Frontal cortex (tissue), 4 donors: ENCODE results near the gene CDK6. TPM values are rescaled to one million over a fixed set of nuclear protein-coding genes. Genes with fewer than 3 reads are reported as not detected.
"Not testable (repeated sequence)": the region's sequence is repeated elsewhere in the genome, so short reads cannot be mapped to it uniquely, and the experiment has no call there.

Experiments
- DNase-seq, 2 donors: peaks; one replicate each; pipeline ENCODE4 v3.0.0; 2012; ENCODE audit warnings: low spot score in 2 of 2
- FAIRE-seq: peaks from 2 replicates; lab custom pipeline; 2012; peaks lifted over from hg19 to GRCh38; lab: Jason Lieb, UNC
- total RNA-seq: library from RNA; depleted of rRNA; stranded (reverse); fragments of >200 nt; gene quantifications from one replicate; pipeline ENCODE4 v1.2.3, GENCODE V29; 2014
- donor health status: control.
- donor health status: control.
- donor health status: control.

CDK6 gene
- total RNA-seq, 1 donor from 2014 or later: 10.2 TPM

- FAIRE-seq: no peak
- DNase-seq: no peak
Observed at GRCh38 chr7:92769394-92769699, 67.0 kb downstream of the CDK6 start.

DNA sequence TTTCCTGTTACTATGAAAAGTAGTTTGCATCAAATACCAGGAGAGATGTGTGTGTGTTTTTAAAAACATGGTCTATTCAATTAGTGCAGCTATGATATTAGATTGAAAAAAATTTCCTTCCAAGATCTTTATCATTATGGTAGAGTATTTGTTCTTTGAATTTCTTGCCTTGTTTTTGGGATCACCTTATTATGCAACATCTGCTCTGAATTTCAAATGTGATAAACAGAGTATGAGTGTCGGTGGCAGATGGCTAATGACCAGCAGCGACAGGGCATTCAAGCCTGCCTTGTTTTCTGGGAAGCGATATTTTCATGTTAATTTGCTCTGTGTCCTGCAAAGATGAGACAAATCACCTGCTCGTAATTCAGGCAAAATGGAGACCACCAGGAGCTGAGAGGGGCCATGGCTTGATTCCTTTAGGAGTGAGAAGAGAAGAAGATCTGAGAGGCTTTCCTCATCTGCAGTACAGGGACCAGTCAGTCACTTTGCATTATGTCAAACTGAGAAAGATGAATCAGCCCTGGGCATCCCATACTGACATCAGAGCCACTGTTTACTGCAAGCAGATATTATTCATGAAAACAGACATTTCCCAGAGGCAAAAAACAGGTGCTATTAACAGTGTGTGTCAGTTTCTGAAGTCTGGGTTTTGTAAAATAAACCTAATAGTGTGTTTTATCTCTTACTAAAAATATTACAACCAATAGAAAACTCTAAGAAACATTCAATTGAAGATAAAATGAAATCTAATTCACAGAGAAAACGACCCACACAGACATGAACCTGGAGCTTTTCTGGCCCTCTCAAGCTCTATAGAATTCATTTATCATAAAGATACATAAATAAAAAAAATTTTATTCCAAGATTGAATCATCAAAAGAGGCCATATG, 67.6 kb downstream of the CDK6 start:
- no peak for FAIRE-seq
- DNase-seq: no peak

DNA sequence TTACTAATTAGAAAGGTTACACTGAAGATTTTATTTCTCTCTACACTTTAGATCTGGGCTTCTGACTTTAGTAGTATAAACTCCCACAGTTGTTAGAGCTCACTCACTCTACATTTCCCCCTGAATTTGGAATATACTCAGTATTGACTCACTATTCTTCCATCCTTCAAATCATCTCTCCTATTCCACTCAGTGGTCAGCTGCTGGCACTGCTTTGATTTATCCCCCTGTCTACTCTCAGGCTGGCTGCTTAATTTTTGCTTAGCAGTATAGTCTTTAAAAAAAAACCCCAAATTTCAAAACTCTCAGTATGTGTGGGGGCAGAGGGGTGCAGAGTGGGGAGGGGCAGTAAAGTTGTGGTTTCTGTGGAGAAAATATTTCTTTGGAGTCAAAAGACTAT, 68.9 kb downstream of the CDK6 start:
- no peak for FAIRE-seq
- no peak for DNase-seq

- no peak for FAIRE-seq
- peak in 1 of 2 donors; percentile 12 for DNase-seq
Observed at GRCh38 chr7:92766461-92767003, 69.8 kb downstream of the CDK6 start.

- FAIRE-seq (no peak), DNase-seq (no peak)
Observed at GRCh38 chr7:92765725-92766124, 70.6 kb downstream of the CDK6 start.

DNA sequence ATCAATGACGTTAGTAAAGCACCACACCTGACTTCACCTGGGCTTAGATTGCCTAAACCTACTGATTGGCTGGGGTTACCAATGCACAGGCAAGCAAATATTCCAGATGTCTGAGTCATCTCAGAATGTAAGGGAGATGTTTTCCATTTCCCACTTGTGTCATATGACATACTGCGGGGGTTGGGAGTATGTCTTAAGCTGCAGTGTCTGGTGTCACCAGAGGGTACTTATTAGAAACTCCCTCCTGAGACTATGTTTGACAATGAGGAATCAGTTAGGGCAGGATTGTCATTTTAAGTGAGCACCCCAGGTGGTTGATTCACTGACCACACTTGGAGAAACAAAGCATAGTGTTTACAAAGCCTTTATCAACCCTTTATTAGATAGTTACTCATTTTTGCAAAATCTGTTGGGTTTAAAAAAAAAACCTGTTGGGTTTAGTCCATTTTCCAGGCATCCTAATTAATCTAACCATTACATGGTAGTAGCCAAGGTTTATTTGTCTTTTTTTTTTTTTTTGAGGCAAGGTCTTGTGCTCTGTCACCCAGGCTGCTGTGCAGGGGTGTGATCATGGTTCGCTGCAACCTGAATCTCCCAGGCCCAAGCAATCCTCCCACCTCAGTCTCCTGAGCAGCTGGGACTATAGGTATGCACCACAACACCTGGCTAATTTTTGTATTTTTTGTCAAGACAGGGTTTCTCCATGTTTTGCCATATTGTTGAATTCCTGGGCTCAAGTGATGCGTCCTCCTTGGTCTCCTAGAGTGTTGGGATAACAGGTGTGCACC, 72.5 kb downstream of the CDK6 start:
- no peak for DNase-seq
- FAIRE-seq: no peak

DNA sequence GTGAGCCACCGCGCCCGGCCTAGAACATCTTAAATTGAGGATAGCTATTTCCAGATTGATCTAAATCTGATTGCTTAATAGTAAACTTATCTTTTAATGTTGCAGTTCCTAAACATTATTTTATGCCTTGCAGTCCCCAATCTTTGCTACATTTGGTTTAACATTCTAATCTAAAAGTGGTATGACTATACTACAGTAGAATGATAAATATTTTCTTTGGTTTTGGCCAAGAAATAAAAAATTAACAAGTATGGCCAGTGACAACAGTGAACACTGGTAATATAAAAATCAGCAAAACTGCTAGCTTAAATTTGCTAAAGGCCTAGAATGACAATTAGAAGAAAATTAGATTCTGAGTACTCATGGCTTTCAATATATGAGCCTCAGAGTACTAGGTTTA, 73.5 kb downstream of the CDK6 start:
- no peak for FAIRE-seq
- DNase-seq: no peak

GRCh38 chr7:92761391-92762097, 74.8 kb downstream of the CDK6 start:
- DNase-seq (no peak), FAIRE-seq (peak; percentile 71)

- FAIRE-seq (no peak), DNase-seq (no peak)
Observed at GRCh38 chr7:92758796-92759431, 77.5 kb downstream of the CDK6 start.

GRCh38 chr7:92757311-92757910, 79.0 kb downstream of the CDK6 start:
- DNase-seq, FAIRE-seq: not testable (repeated sequence)

GRCh38 chr7:92755680-92756079, 80.7 kb downstream of the CDK6 start:
- no peak for DNase-seq
- no peak for FAIRE-seq

DNA sequence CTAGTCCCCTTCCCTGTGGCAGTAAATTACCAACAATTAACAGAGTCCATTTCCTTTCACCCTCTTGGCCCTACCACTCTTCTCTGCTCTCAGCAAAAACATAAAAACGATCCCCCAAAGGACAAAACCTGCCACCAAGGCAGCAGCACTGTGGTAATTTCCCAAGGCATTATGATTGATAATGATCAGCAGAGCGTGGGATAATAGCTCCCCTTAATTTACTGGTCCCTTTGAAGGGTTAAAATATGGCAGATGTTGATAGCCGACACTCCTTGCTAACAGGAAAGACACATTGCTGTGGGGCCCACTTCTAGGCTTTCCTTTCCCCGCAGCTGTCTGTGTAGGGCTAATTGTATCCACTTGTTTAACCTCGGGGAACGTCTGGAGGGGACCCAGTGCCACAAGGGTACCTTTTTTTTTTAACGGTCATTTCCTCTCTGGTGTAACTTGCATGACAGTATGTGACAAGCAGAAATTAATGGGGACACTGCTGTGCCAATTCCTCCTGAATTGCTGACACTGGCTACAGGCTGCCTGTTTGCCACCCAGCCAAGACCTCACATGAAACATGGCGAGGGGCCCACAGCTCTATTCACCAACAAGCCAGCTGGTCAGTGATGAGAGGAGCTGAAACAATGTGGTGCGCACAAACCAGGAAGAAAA, 81.3 kb downstream of the CDK6 start:
- DNase-seq: peak; percentile 3 to 5
- no peak for FAIRE-seq

DNA sequence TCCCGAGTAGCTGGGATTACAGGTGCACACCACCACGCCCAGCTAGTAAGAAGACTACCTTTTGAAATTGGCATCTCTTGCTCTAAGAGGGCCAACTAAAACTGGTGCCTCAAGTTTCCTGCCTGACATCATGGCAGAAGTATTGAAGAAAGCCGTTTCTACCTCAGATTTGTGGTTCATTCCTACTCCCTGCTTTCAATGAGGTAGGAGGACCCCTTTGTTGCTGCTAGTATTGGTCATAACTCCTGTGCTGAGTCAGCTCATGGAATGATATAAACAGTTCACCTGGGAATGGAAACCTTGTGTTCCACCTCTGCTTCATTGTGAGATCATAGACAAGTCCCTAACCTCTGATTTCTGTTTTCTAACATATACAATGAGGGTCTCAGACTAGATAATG, 82.8 kb downstream of the CDK6 start:
- no peak for DNase-seq
- FAIRE-seq: no peak

- no peak for DNase-seq
Observed at GRCh38 chr7:92751902-92752901, 84.2 kb downstream of the CDK6 start.

DNA sequence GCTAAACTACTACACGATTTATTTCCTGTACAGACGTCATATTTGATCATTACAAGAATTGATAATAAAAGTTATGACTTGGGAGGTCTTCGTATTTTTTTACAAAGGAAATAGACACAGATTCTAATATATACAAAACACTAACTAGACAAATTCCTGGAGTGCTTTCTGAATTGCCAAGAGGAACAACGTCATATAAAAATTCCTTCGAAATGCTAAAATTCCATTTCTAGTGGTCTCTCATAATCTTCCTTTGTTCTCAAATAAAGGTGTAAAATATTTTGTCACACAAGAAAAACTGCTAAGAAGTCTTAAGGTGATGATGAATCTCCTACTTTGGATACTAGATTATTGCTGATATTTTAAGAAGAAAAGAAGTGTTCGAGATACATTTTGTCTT, 85.4 kb downstream of the CDK6 start:
- no peak for FAIRE-seq
- no peak for DNase-seq

More at GRCh38 chr7:92751902-92752901, 84.2 kb downstream of the CDK6 start:
- FAIRE-seq: no peak

DNA sequence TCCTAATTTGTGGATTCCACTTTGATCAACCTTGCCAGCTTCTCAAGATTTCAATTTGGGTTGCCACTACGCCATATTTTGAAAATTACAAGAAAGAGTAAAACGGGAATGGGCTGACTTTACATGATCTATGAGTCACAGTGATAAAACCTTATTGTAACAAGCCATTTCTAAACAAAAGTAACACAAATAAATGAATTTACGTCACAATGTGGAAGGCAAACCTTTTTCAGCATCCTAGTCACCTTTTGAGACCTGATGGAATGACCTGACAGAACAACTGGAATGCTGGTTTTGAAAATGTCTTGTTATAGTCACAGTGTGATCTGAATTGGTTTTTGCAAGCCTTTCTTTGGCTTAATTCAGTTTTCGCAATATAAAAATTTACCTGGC, 85.9 kb downstream of the CDK6 start:
- DNase-seq: no peak
- FAIRE-seq: no peak

DNA sequence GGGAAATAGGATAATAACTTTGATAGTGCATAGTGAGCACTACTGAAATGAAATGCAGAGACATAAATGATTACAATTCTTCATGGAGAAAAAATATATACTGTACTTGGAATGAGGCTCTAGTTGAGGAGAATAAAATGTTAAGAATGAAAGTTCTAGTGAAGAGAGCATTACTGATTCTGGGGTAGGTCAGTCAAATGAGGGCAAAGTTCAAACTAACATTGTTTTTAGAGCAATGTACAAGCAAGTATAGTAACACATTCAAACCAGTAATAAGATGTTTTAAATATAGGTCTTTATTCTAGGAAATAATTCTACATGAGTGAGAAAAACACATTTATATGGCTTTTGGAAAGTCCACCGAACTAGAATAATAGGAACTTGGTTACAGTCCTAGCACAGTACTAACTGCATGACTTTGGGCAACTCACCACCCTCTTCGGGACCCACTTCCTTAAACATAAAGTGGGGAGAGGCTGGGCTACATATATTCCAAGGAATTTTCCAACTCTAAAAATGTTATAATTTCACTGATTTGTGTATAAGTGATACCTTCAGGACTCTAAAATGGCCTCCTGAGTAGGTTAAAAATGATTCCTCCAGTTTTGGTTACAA, 86.4 kb downstream of the CDK6 start:
- DNase-seq: no peak
- FAIRE-seq: no peak
